Measurements from ENCODE around the gene ZMIZ1. TPM values are rescaled to one million over a fixed set of nuclear protein-coding genes. Genes with fewer than 3 reads are reported as not detected.

ZMIZ1 gene
- total RNA-seq, 2 donors from 2014 or later = 27.2 to 42.2 TPM

- Histone ChIP-seq H3K9me3 (no peaks in the 10 kb centered on the region), H3K4me1 (no peaks in the 10 kb centered on the region), H3K27me3 (no peaks in the 10 kb centered on the region), H3K4me3 (no peak overlapping the region), H3K36me3 (replicated peaks in 1 of 2; ENCODE audit: insufficient read depth in 1 of 2, low read depth in 2 of 2) (peaks cover 26 to 58% of the 10 kb centered on the region in 2 donors), H3K27ac (no peak overlapping the region)
- no peak for ATAC-seq
- DNase-seq = no peak
- WGBS, 2 donors = 89 to 92% methylated on average over 3 to 6 of the region's 6 CpGs
- no peak for TF ChIP-seq POLR2A (IDR thresholded peaks at IDR 0.05)
- TF ChIP-seq CTCF (IDR thresholded peaks at IDR 0.05) = no peak
- intact Hi-C loops (cut with DNase I) = no loop called here
These were observed 235.8 kb downstream of the ZMIZ1 start for GRCh38 chr10:79304479-79305087.

- ATAC-seq = no peak
- 89 to 90% methylated on average over 3 to 8 of the region's 8 CpGs for WGBS, 2 donors
- no peak overlapping the region for H3K27ac ChIP-seq
- no peak for DNase-seq
- H3K4me1 ChIP-seq = no peaks in the 10 kb centered on the region
- no peaks in the 10 kb centered on the region for H3K9me3 ChIP-seq
- intact Hi-C loops (cut with DNase I) = no loop called here
- no peak for TF ChIP-seq CTCF (IDR thresholded peaks at IDR 0.05)
- no peak for TF ChIP-seq POLR2A (IDR thresholded peaks at IDR 0.05)
- peaks cover 26 to 60% of the 10 kb centered on the region in 2 donors for H3K36me3 ChIP-seq (replicated peaks in 1 of 2; ENCODE audit: insufficient read depth in 1 of 2, low read depth in 2 of 2)
- no peak overlapping the region for H3K4me3 ChIP-seq
- H3K27me3 ChIP-seq = no peaks in the 10 kb centered on the region
These were observed 236.7 kb downstream of the ZMIZ1 start for GRCh38 chr10:79305515-79305914.

DNA sequence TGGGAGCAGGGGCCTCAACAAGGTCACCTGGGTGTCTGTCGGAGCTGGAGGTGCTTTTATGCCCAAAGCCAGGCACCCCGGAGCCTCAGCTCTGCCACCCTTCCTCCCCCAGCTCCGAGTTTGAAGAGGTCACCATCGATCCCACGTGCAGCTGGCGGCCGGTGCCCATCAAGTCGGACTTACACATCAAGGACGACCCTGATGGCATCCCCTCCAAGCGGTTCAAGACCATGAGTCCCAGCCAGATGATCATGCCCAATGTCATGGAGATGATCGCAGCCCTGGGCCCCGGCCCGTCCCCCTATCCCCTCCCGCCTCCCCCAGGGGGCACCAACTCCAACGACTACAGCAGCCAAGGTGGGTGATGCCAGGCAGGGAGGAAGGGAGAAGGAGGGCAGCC is 237.2 kb downstream of the ZMIZ1 start:
- TF ChIP-seq POLR2A (IDR thresholded peaks at IDR 0.05) = no peak
- TF ChIP-seq CTCF (IDR thresholded peaks at IDR 0.05) = no peak
- Histone ChIP-seq H3K27me3 (no peaks in the 10 kb centered on the region), H3K4me1 (no peaks in the 10 kb centered on the region), H3K36me3 (replicated peaks in 1 of 2; ENCODE audit: insufficient read depth in 1 of 2, low read depth in 2 of 2) (peaks cover 26 to 55% of the 10 kb centered on the region in 2 donors), H3K4me3 (no peak overlapping the region), H3K27ac (no peak overlapping the region), H3K9me3 (no peaks in the 10 kb centered on the region)
- intact Hi-C loops (cut with DNase I) = no loop called here
- 92 to 93% methylated on average over 10 to 15 of the region's 15 CpGs for WGBS, 2 donors
- no peak for DNase-seq
- no peak for ATAC-seq

DNA sequence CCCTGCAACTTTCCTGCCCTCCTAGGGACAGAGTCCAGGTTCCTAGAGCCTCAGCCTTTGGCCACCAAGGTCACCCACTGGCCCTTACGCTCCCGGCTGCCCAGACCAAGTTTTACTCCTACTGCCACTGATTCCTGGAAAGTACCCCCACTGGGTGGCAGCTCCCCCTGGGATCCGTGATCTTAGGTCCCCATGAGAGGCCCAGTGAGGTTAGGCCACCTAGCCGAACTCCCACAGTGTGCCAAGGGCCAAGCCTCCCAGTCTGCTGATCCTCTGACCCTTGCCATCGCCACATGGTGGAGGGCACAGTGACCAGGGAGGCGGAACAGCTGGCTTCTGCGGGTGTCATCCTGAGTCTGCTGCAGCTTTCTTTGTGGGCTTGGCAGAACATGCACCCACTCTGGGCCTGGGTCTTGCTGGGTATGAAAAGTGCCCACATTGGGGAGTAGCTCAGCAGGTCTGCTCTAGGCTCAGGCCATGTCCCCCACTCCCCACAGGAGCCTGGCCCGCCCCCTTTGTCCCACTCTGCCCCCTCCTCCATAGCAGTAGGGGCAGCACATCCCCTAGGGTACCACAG is 238.0 kb downstream of the ZMIZ1 start:
- no peak for ATAC-seq
- Histone ChIP-seq H3K36me3 (replicated peaks in 1 of 2; ENCODE audit: insufficient read depth in 1 of 2, low read depth in 2 of 2) (peaks cover 26 to 49% of the 10 kb centered on the region in 2 donors), H3K9me3 (no peaks in the 10 kb centered on the region), H3K27ac (no peak overlapping the region), H3K4me1 (no peaks in the 10 kb centered on the region), H3K27me3 (no peaks in the 10 kb centered on the region), H3K4me3 (no peak overlapping the region)
- intact Hi-C loops (cut with DNase I) = no loop called here
- TF ChIP-seq CTCF (IDR thresholded peaks at IDR 0.05) (no peak), POLR2A (IDR thresholded peaks at IDR 0.05) (no peak)
- WGBS, 2 donors = 67 to 95% methylated on average over 4 to 8 of the region's 8 CpGs
- DNase-seq = no peak

DNA sequence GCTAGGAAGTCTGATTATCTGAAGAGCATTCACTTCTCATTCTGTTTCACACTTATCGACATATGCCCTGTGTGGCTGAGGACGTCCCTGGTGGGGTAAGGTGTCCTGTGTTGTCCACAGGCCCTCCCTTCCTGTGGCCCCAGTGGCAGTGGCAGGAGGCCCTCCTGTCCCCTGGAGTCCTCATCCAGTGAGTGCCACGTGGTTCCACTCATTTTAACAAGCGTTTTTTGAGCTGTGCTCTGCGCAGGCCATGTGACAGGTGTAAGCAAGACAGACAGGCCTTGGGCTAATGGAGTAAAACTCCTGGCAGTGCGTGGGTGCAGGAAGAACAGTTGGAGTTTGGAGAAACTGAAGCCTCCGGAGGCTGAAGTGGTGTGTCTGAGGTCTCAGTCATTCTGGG is 239.2 kb downstream of the ZMIZ1 start:
- no peak overlapping the region for H3K27ac ChIP-seq
- ATAC-seq (no peak), DNase-seq (no peak)
- no peak overlapping the region for H3K4me3 ChIP-seq
- no peaks in the 10 kb centered on the region for H3K9me3 ChIP-seq
- H3K36me3 ChIP-seq (replicated peaks in 1 of 2; ENCODE audit: insufficient read depth in 1 of 2, low read depth in 2 of 2) = peaks cover 26 to 42% of the 10 kb centered on the region in 2 donors
- TF ChIP-seq CTCF (IDR thresholded peaks at IDR 0.05) (no peak), POLR2A (IDR thresholded peaks at IDR 0.05) (no peak)
- 76 to 86% methylated on average over 7 of the region's 7 CpGs for WGBS, 2 donors
- no peaks in the 10 kb centered on the region for H3K4me1 ChIP-seq
- H3K27me3 ChIP-seq = no peaks in the 10 kb centered on the region
- intact Hi-C loops (cut with DNase I) = no loop called here

All from body of pancreas (tissue), 4 donors.